HT-29 (cell line): ENCODE data around the gene NOS1. TPM values are rescaled to one million over a fixed set of nuclear protein-coding genes. Genes with fewer than 3 reads are reported as not detected.
"Not testable (repeated sequence)": the region's sequence is repeated elsewhere in the genome, so short reads cannot be mapped to it uniquely, and the experiment has no call there.

Experiments
- DNase-seq: peaks from one replicate; pipeline ENCODE4 v3.0.0-alpha.2; 2015; ENCODE audit warnings: low spot score
- total RNA-seq: library from RNA; depleted of rRNA; stranded (reverse); fragments of >200 nt; shearing (Covaris generic); gene quantifications from 2 replicates; pipeline ENCODE4 v1.2.3, GENCODE V29; 2014

Gene NOS1
- total RNA-seq, 1 experiment from 2014 or later = not detected

DNA sequence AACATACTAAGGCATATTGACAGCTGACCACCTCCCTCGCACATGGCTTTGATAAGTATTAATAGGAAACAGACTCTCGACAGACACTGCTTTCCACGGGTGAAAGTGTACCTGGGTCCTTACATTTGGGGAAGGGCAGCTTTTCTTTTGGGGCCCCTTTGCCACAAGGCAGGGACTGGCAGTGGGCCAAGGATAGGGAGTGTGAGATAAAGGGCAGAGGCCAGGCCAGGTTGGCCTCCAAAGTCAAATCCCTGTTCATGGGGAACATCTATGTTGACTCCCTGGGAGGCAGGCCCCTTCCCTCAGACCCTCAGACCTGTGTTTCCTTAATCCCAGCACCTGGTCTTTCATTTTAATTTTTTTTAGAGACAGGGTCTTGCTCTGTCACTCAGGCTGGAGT lies 151.8 kb downstream of the NOS1 start:
- no peak for DNase-seq

DNA sequence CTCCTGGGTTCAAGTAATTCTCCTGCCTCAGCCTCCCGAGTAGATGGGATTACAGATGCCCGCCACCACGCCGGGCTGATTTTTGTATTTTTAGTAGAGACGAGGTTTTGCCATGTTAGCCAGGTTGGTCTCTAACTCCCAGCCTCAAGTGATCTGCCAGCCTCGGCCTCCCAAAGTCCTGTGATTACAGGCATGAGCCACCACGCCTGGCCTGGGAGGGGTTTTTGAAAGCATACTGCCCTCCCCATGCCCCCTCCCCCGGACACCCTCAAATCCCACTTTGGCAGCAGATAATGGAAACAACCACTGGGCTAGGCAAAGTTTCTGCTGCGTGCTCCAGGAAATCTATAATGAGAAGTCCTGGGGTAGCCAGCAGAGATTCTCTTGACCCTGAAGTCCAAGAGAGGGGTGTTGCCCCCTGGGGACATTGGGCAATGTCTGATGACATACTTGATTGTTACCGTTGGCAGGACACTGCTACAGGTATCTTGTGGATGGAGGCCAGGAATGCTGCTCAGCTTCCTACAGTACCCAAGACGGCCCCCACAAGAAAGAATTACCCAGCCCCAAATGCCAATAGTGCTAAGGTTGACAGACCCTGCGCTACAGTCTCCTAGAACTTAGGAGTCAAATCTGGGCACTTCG lies 152.5 kb downstream of the NOS1 start:
- no peak for DNase-seq

DNA sequence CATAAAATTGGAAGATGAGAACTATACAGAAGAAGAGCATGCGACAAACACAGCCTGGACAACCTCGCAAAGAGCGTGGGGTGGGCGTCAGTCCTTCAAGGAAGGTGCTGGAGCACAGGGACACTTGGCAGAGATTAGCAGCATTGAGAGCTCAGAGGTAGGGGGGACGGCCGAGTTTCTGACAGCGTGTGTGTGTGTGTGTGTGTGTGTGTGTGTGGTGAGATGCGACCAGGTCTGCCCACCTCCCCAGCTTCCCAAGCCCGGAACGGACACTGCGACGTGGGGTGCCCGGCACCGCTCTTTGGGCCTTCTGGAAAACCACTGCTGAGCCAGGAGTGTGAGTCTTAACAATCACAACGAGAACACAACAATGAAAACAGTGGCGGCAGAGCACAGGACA lies 153.2 kb downstream of the NOS1 start:
- no peak for DNase-seq

DNA sequence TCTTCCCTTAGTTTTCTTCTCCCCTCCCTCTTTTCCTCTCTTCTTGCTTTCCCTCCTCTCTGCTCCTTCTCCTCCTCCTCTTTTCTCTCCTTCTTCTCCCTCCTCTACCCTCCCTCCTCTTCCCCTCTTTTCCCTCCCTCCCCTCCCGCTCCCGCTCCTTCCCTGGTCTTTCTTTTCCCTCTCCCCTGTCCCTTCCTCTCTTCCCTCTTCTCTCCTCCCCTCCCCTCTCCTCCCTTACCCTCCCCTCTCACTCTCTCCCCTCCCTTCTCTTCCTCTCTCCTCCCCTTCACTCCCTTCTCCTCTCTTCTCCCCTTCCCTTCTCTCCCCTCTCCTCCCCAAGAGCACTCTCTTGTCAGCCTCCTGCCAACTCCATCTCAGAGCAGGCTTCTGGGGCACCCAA lies 153.8 kb downstream of the NOS1 start:
- DNase-seq = no peak

DNA sequence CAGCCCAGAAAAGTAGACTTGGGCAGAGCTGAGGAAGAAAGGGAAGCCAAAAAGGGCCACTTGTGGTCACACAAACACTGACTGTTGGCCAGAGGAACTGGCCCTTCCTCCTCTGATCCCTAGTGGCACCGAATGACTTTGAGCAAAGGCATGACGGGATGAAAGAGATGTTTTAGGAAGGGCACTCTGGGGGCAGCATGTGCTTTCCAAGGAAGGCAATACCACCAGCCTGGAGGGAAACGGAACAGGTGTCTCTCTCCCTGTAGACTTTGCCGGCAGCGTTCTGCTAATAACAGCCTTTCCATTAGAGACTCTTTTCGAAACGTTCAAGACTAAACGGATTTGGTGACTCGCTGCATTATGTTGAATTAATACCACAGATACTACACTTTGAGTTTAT lies 158.9 kb downstream of the NOS1 start:
- DNase-seq = no peak

DNA sequence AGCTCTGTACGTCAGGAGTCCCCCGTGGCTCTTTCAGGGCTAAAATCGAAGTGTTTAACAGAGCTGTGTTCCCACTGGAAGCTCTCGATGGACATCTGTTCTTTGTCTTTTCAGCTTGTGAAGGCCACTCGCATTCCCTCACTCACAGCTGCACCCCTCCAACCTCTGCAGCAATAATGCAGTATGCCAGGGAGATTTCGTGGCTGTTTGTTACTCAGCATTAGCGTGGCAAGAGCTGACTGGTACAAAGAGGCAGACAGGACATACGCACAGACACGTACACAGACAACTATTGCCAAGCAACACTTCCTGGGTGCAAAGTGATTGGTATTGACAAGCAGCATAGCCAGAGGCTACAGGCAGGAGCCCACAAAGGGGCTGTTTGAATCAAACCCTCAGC lies 159.4 kb downstream of the NOS1 start:
- no peak for DNase-seq

DNA sequence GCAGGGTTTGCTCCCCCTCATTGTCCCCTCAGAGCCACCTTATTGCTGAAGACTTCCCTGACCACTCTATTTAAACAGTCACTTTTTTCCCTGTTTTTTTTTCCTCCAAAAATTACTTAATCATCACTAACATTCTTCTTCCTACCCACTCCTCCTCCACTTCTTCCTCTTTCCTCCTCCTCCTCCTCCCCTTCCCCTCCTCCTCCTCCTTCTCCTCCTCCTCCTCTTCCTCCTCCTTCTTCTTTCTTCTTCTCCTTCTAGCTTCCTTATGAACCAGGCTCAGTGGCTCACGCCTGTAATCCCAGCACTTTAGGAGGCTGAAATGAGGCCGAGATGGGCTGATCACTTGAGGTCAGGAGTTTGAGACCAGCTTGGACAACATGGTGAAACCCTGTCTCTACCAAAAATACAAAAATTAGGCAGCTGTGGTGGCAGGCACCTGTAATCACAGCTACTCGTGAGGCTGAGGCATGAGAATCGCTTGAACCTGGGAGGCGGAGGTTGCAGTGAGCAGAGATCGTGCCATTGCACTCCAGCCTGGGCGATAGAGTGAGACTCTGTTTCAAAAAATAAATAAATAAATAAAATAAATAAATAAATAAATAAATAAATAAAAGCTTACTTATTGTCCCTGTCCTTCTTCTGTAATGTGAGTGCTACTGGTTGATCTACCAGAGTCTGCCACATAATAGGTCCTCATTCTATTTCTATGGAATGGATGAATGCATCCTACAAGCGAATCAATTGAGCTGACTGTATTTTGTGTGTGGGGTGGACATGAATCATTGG lies 161.3 kb downstream of the NOS1 start:
- not testable (repeated sequence) for DNase-seq

DNA sequence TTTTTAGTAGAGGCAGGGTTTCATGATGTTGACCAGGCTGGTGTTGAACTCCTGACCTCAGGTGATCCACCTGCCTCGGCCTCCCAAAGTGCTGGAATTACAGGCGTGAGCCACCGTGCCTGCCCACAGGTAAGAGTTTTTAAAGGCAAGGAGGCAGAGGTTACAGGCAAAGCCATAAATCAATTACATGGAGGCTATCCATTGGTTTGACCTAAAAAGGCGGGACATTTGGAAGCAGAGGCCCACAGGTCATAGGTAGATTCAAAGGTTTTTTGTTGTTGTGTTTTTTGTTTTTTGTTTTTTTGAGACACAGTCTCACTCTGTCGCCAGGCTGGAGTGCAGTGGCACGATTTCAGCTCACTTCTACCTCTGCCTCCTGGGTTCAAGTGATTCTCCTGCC lies 165.1 kb downstream of the NOS1 start:
- DNase-seq = not testable (repeated sequence)

DNA sequence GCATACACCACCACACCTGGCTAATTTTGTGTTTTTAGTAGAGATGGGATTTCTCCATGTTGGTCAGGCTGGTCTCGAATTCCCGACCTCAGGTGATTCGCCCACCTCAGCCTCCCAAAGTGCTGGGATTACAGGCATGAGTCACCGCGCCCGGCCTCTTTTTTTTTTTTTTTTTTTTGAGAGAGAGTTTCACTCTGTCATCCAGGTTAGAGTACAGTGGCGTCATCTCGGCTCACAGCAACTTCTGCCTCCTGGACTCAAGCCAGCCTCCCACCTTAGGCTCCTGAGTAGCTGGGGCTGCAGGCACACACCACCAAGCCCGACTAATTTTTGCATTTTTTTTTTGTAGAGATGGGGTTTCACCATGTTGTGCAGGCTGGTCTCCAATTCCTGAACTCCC lies 166.4 kb downstream of the NOS1 start:
- DNase-seq = not testable (repeated sequence)

DNA sequence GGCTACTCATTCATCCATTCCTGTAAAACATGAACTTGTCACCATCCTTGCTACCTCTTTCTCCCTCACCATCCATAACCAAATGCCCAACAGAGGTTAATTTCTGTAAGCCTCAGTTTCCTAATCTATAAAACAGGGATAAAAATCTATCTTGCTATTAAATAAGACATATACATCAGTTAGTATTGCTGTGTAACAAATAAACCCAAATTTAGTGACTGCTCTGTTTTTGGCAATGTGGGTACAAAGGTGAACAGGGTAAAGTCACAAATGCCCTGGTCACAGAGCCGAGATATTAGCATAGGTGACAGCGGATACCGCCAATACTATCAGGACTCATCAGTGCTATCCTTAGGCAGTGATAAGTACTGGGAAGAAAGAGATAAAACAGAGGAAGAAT lies 167.5 kb downstream of the NOS1 start:
- DNase-seq = no peak

DNA sequence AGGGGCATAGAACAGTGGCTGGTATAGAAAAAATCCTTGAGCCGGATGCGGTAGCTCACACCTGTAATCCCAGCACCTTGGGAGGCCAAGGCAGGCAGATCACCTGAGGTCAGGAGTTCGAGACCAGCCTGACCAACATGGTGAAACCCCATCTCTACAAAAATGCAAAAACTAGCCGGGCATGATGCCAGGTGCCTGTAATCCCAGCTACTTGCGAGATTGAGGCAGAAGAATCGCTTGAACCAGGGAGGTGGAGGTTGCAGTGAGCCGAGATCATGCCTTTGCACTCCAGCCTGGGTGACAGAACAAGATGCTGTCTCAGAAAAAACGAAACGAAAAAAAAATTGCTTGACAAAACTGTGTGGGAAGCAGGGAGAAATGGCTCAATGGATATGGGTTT lies 168.8 kb downstream of the NOS1 start:
- not testable (repeated sequence) for DNase-seq

DNA sequence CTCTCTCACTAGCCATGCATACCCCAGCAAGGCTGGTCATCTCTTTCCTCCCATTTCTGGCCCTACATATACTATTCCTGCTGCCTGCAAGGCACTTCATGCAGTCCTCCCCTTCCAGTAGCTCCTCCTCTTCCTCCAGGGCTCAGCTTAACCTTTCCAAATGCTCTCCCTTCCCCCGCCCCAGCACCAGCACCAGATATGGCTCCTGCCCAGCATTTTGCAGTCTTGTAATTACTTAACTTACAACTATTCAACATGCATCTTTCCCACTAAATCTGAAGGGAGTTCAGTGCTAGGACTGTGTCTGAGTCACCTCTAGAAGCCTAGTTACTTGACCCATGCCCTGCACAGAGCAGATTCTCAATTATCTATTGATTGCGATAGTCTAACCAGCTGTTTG lies 169.4 kb downstream of the NOS1 start:
- DNase-seq = no peak

DNA sequence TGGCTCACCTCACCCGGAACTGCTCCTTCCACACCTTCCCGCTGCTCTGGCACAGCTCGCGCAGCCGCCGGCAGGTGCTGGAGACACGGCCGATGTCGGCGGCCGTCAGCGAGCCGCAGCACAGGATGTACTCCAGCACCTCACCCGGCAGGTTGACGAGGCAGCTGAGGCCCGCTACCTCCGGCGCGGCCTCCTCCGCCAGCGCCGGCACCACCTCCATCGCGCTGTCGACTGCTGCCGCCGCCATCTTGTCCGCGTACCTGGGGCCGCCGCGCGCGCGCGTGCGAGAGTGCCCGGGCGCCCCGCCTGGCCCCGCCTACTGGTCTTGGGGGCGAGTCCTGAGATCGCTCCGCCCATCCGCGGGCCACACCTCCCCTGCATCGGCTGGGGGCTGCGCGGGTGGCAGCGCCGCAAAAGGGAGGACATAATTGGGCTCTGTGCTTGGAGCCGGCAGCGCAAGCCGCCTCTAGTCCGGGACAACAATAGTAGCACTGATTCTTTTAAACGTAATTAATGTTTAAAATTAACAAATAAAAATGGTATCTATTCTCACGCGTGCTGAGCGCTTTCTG lies 171.1 kb downstream of the NOS1 start, which contains the start of gene FBXO21:
TSS of gene FBXO21 (minus strand) at position 261 of the 572 bp plus-strand sequence. CDS start at position 247, 14 bp downstream.
- peak; percentile 79 for DNase-seq

DNA sequence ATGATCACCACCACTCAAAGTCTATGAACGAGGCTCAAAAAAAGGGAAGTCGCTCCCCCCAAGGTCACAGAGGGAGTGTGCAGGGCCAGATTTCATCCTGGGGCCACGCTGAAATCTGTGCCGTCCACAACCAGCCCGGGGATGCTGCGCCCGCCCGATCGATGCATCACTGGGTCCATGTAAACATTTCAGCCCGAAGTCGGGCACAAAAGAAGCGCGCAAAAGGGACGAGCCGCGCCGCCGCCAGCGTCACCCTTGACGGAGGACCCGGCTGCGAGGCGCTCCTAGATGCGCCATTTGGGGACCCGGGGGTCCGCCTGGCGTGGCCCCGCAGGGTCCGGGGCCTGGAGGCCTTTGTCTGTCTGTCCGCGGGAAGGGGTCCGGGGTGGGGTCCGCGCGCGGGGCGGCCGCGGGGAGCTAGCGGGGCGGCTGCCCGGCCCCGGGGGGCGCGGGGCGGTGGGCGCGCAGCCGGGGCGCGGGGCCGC lies 171.7 kb downstream of the NOS1 start:
- peak; percentile 43 for DNase-seq

DNA sequence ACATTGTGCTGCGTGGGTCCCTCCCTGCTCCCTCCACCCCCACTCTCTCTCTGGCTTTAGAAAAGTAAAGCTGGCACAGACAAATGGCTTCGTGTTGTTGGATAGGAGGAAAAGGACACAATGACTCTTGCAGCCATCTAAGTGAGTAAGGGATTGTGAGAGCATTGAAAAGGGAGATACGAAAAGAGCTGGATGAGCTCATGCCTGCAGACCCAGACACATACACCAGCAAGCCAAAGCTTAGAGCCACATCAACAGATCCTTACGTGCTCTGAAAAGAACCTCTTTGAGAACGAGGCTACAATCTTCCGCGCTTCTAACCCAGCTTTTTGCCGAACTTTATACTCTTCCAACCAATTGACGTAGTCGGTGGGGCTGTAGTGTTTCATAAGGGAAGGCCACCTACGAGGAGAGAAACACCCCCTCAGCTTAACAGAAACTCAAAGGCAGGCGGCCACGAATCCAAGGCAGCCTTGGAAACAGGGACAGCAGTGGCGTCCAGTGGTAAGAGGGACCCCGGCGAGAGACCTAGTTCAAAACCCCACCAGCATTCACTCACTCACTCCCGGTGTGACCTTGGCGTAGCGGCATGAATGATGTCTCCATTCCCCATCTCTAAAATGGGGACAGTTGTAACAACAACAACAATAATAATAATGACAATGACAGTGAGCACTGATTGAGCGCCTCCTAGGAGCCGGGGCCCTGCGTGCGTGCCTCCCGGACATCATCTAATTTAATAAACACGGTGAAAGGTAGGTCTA lies 172.3 kb downstream of the NOS1 start:
- DNase-seq = no peak

DNA sequence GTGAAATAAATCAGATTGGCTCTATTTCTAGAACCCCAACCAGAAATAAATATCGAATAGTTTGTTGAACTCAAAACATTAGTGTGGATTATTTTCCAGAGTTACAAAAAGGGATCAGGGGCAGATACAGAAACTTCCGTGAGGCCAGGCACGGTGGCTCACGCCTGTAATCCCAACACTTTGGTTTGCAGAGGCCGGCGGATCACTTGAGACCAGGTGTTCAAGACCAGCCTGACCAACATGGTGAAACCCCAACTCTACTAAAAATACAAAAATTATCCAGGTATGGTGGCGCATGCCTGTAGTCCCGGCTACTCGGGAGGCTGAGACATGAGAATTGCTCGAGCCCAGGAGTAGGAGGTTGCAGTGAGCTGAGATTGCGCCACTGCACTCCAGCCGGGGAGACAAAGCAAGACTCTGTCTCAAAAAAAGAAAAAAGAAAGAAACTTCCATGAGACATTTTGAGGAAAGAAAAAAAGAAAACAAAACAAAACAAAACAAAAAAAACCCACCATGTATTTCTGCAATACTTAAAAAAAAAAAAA lies 173.2 kb downstream of the NOS1 start:
- no peak for DNase-seq

DNA sequence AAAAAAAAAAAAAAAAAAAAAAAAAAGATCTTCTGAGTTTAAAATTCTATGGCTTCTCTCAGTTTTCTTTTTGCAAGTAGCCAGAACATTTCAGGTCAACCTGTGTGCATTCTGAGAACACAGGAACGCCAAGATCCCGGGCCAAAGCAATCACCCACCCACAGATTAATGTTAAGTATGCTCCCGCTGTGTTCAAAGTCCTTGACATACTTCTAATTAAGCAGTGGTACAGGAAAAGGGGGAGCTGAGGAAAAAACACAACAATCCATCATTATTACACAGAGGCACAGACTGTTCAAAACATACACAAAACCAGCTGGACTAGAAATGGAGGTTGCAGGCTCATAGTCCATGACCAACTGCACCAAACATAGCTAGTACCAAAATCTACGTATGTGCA lies 174.0 kb downstream of the NOS1 start:
- DNase-seq = no peak

DNA sequence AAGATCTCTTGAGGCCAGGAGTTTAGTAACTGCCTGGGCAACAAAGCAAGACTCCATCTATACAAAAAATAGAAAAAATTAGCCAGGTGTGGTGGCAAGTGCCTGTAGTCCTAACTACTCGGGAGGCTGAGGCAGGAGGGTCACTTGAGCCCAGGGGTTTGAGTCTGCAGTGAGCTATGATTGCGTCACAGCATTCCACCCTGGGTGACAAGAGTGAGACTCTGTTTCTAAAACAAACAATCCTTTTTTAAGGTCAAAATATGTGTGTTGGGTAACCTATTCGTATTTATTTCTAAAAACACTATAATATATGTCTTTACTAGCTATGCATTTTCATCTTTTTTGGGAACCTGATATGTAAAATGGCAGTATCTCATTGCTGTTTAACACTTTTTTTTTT lies 178.6 kb downstream of the NOS1 start:
- DNase-seq = no peak

DNA sequence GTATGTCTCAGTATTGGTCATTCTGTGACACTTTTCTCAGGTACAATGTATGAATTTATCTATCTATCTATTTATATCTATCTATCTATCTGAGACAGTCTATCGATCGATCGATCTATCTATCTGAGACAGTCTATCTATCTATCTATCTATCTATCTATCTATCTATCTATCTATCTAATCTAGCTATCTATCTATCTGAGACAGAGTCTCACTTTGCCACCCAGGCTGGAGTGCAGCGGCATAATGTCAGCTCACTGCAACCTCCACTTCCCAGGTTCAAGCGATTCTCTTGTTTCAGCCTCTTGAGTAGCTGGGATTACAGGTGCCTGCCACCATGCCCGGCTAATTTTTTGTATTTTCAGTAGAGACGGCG lies 180.0 kb downstream of the NOS1 start:
- not testable (repeated sequence) for DNase-seq

DNA sequence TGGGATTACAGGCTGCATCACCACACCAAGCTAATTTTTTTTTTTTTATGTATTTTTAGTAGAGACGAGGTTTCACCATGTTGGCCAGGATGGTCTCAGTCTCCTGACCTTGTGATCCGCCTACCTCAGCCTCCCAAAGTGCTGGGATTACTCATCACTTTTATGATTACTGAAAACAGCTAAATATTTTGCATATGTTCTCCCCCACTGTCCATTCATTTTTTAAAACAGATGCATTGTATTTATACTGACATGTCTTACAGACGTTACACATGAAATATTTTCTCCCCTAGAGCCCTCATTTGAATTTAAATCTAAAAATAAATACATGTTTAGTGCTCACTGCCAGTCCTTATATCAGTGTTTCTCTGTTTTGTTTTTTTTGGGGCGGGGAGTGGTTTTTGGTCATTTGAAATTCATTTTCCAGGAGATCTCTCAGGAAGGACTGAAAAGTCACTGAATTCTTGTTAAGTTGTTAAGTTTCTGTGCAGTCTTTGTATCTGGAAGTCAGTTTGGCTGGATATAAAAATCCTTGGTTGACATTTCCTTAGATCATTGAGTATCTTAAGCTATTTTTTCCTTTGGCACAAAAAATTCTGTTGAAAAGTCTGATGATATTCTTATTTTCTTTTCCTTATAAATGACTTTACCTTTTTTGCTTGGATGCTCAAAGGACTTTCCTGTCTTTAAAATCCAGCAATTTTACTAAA lies 180.5 kb downstream of the NOS1 start:
- DNase-seq = no peak

DNA sequence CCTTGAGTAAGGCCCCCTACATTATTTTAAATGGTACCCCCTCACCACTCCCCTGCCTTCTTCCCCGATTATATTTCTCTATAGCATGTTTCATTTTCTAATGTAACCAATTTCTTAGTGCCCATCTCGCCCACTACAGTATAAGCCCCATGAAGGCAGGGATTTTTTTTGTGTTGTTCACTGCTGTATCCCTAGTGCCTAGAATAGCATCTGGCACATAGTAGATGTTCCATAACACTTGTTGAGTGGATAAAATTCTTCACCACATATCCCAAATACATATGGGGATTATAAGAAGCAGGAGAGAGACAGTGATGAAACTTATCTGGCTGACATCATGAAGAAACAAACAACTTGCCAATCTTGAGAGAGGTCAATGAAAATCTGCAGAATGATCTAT lies 182.7 kb downstream of the NOS1 start:
- DNase-seq = no peak
